GM19467 (cell line): Measurements from ENCODE around the gene ELK3.

ENCODE experiments used
- ATAC-seq: cut with Tn5 transposase; IDR thresholded peaks from one replicate; pipeline ENCODE4 v1.9.1; 2021; ENCODE audit warnings: mild to moderate bottlenecking, moderate library complexity; ENCODE audit not compliant: unreplicated experiment

Gene ELK3

DNA sequence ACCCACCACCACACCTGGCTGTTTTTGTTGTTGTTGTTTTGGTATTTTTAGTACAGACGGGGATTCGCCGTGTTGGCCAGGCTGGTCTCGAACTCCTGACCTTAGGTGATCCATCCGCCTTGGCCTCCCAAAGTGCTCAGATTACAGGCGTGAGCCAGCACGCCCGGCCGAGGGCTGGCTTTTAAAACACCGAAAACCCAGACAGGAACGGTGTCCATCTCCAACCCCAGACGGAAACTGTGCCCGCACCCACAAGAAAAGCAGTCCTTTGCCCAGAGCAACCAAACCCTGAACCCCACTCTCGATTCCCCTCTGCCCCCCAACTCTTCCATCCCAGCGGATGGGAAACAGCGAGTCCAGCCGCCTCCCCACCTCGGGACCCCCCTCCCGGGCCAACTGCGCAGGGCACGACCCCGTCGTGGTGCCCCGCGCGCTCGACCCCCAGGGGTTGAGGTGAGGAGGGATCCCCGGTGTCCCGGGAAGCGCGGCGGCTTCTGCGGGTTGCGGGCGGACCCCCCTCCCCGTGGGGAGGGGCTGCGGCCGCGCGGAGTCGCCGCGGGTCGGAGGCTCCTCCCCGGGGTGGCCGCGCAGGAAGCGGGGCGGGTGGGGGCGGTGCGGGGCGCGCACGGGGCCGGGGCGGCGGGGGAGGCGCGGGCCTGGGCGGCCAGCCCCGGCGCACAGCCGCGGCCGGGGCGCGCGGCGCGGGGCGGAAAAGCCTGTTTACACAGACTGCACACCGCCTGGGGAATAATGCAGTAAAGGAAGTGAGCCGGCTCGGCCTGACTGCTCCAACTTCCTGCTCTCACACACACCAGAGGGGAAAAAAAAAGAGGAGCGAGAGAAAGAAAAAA, at the start of gene ELK3:
Gene ELK3 (plus strand): TSS at position 651 of the 851 bp plus-strand sequence.
- ATAC-seq = peak; percentile 50

- no peak for ATAC-seq
Observed at GRCh38 chr12:96146747-96147146, 47.4 kb upstream of the ELK3 start.

GRCh38 chr12:96150442-96150841, 43.7 kb upstream of the ELK3 start:
- no peak for ATAC-seq

DNA sequence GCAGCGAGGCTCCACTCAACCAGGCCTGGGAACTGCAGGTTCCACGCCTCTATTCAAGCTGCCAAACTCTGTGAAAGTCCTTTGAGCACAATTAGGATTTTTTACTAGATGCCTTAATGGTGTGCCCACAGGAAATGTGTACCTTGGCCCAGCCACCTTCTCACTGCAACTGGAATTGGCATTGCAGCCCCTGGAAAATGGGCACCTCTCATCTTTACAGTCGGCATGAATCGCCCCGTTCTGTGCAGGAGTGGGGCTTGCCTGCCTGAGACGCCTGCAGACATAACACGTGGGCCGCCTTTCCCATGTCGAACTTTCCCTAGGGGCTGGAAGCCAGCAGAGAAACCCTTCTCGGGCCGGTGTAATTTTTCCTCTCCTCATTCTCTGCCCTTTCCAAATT, 42.0 kb upstream of the ELK3 start:
- ATAC-seq = no peak

DNA sequence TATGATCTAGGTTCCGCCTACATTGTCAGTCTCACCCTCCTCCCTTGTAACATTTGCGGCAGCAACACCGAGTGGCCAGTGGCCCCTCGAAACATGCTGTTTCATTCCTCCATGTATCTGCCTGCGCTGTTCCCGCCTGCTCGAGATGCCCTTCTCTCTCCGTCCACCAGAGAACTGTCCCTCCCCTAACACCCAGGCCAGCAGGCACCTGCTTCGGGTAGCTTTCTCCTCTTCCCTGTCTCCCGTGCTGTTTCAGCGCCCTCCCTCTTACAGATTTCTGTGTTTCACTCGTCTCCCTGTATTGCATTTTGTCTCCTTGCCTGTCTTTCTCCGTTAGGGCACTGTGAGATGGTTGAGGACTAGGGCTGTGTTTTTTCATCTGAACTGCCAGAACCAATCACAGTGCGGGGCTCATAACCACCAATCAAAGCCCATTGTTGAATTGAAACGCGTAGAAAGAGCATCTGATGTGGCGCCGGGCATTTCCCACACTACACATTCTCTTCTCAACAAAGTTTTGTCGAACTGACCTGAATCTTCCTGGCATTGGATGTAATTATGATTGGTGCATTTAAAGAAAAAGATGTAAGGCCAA, 40.9 kb upstream of the ELK3 start:
- no peak for ATAC-seq

- no peak for ATAC-seq
Observed at GRCh38 chr12:96155181-96155580, 39.0 kb upstream of the ELK3 start.

GRCh38 chr12:96155781-96156180, 38.4 kb upstream of the ELK3 start:
- no peak for ATAC-seq

GRCh38 chr12:96156211-96156610, 38.0 kb upstream of the ELK3 start:
- no peak for ATAC-seq

GRCh38 chr12:96157427-96157826, 36.7 kb upstream of the ELK3 start:
- ATAC-seq = no peak

GRCh38 chr12:96164951-96165811, 29.0 kb upstream of the ELK3 start:
- no peak for ATAC-seq

- ATAC-seq = no peak
Observed at GRCh38 chr12:96166765-96167164, 27.4 kb upstream of the ELK3 start.

DNA sequence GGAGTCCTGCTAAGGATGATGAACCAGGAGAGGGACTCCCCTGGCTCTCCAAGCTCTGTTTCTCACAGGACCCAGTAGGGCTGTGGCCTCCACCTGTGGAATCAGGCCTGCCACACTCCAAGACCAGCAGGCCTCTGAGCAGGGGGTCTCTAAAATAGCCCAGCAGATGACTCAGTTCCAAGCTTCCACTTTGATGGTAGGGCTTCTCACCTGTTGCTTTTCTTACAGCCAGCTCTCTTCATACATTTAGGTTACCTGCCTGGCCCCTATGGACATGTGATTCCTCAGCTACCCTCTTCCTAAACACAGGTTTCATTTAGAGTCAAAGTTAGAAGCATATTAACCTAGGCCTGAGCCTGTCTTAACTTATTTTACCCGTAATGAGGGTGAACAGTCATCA, 26.7 kb upstream of the ELK3 start:
- ATAC-seq = no peak

DNA sequence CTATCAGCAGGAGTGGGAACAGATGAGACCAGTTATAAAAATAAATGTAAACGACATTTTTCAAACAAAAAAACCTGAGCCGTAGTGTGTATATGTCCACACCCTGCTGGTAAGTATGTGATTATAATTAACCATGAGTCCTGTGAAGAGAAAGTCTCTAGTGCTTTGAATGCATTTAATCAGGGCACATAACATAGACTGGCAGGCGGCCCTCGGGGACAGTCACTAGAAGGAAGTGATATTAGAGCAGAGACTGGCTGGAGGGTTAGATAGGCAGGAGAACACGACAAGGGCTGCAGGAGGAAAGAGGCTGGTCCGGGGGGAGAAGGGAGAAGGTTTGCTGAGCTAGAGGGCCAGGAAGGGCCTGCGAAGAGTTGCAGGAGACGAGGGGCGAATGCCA, 23.8 kb upstream of the ELK3 start:
- ATAC-seq = no peak

DNA sequence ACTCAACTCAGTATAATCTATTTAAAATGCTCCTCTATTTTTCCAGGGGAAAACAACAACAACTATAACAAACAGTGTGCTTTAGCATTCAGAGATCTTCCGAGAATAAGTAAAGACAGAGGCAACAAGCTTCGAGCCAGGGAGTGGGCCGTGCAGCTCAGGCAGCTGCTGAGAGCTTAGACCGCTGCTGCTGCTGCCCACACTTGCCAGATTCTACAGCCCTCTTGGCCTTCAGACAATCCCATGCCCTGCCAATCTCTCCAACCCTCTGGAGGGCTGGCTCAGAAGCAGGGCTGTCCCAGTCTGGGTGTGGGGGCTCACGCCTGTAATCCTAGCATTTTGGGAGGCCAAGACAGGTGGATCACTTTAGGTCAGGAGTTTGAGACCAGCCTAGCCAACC, 23.4 kb upstream of the ELK3 start:
- ATAC-seq = no peak

GRCh38 chr12:96171905-96172304, 22.3 kb upstream of the ELK3 start:
- ATAC-seq = no peak

- ATAC-seq = no peak
Observed at GRCh38 chr12:96172981-96173380, 21.2 kb upstream of the ELK3 start.

- ATAC-seq = no peak
Observed at GRCh38 chr12:96176575-96176974, 17.6 kb upstream of the ELK3 start.

DNA sequence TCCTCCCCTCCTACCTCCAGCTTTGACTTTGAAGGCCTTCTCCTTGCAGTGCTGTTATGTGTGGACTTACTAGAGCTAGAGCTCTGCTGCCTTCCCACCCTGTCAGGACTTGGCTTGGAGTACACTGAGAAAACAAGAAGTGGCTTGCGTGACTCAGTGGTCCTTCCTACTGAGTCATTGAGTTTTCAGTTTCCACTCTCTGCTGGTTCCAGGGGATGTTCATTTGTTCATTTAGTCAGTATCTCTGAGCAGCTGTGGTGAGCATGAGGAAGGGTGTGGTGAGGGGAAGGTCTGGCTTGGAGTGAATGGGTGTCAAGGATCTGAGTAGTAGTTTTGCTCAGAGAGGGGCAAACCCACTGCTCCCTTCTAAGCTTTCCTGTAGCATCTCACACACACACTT, 17.2 kb upstream of the ELK3 start:
- no peak for ATAC-seq

GRCh38 chr12:96183734-96184370, 10.3 kb upstream of the ELK3 start:
- ATAC-seq = no peak

- ATAC-seq = no peak
Observed at GRCh38 chr12:96185914-96186313, 8.3 kb upstream of the ELK3 start.

- no peak for ATAC-seq
Observed at GRCh38 chr12:96186607-96187301, 7.4 kb upstream of the ELK3 start.
